ENCODE results near the gene GALNT10. TPM values are rescaled to one million over a fixed set of nuclear protein-coding genes. Genes with fewer than 3 reads are reported as not detected.

GALNT10 gene
- polyA plus RNA-seq, 1 donor, result 24.6 TPM

- no peak for DNase-seq
Measured at GRCh38 chr5:154201108-154201769, 10.7 kb downstream of the GALNT10 start.

GRCh38 chr5:154202379-154203260 lies 12.1 kb downstream of the GALNT10 start:
- no peak for DNase-seq

- DNase-seq, result no peak
Measured at GRCh38 chr5:154203798-154204578, 13.5 kb downstream of the GALNT10 start.

- DNase-seq, result no peak
Measured at GRCh38 chr5:154205441-154206117, 15.0 kb downstream of the GALNT10 start.

- no peak for DNase-seq
Measured at GRCh38 chr5:154206311-154206710, 15.8 kb downstream of the GALNT10 start.

GRCh38 chr5:154207204-154207603 lies 16.7 kb downstream of the GALNT10 start:
- DNase-seq, result no peak

- no peak for DNase-seq
Measured at GRCh38 chr5:154209591-154210081, 19.1 kb downstream of the GALNT10 start.

- DNase-seq, result no peak
Measured at GRCh38 chr5:154210163-154210562, 19.6 kb downstream of the GALNT10 start.

GRCh38 chr5:154211641-154212390 lies 21.3 kb downstream of the GALNT10 start:
- no peak for DNase-seq

- no peak for DNase-seq
Measured at GRCh38 chr5:154213592-154213991, 23.1 kb downstream of the GALNT10 start.

GRCh38 chr5:154214371-154215106 lies 24.0 kb downstream of the GALNT10 start:
- no peak for DNase-seq

- DNase-seq, result no peak
Measured at GRCh38 chr5:154215571-154216325, 25.2 kb downstream of the GALNT10 start.

- no peak for DNase-seq
Measured at GRCh38 chr5:154217462-154217861, 26.9 kb downstream of the GALNT10 start.

GRCh38 chr5:154218786-154219185 lies 28.3 kb downstream of the GALNT10 start:
- no peak for DNase-seq

GRCh38 chr5:154220625-154221024 lies 30.1 kb downstream of the GALNT10 start:
- DNase-seq, result no peak

GRCh38 chr5:154221371-154221896 lies 30.9 kb downstream of the GALNT10 start:
- DNase-seq, result peak; percentile 14

GRCh38 chr5:154222414-154222813 lies 31.9 kb downstream of the GALNT10 start:
- DNase-seq, result no peak

- DNase-seq, result no peak
Measured at GRCh38 chr5:154223320-154223719, 32.8 kb downstream of the GALNT10 start.

GRCh38 chr5:154227090-154227489 lies 36.6 kb downstream of the GALNT10 start:
- no peak for DNase-seq
